ENCODE results near the gene LEKR1.
"Not testable (repeated sequence)": the region's sequence is repeated elsewhere in the genome, so short reads cannot be mapped to it uniquely, and the experiment has no call there.

LEKR1 gene

DNA sequence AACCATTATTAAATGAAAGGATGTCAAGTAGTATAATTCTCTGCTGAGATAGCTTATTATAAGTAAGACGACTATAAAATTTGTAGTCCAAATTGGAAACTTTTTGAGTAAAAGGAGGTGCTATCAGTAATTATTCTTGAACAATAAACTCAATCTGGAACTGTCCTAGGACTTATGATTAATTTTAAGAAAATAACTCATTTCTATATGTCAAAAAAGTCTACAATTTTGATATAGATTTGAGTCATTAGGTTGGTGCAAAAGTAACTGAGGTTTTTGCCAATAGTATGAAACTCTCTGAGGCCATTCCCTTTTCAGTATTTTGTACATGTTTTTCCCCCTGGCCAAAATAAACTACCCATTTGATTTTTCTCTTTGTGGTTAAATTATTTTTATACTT is 41.0 kb downstream of the LEKR1 start:
- DNase-seq (ENCODE audit: extremely low spot score) = no peak
- TF ChIP-seq, protein P1, sequence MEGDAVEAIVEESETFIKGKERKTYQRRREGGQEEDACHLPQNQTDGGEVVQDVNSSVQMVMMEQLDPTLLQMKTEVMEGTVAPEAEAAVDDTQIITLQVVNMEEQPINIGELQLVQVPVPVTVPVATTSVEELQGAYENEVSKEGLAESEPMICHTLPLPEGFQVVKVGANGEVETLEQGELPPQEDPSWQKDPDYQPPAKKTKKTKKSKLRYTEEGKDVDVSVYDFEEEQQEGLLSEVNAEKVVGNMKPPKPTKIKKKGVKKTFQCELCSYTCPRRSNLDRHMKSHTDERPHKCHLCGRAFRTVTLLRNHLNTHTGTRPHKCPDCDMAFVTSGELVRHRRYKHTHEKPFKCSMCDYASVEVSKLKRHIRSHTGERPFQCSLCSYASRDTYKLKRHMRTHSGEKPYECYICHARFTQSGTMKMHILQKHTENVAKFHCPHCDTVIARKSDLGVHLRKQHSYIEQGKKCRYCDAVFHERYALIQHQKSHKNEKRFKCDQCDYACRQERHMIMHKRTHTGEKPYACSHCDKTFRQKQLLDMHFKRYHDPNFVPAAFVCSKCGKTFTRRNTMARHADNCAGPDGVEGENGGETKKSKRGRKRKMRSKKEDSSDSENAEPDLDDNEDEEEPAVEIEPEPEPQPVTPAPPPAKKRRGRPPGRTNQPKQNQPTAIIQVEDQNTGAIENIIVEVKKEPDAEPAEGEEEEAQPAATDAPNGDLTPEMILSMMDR (IDR thresholded peaks at IDR 0.05; ENCODE audit: control extremely low read depth, extremely low read depth, low read depth, missing control alignments) = no peak
- ChIA-PET CTCF (no interaction called here), POLR2A (no interaction called here)

DNA sequence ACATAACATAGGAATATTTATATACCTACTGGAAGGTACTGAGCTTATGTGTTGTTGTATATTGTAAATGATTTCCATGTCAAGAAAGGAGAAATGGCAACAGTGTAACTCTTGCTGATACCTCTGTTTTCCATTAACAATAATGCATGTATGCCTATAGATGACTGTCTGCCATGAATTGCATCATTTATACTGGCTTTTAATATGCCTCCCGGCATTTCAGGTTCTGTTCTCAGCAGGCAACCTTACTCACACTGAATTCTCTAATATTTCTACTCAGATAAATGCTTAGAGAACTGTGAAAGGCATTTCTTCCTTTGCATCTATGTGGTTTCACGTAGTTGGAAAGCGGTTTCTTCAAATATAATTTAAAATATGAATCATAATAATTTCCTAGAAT is 41.8 kb downstream of the LEKR1 start:
- DNase-seq (ENCODE audit: extremely low spot score) = no peak
- ChIA-PET POLR2A (no interaction called here), CTCF (no interaction called here)
- TF ChIP-seq, protein P1 (IDR thresholded peaks at IDR 0.05; ENCODE audit: control extremely low read depth, extremely low read depth, low read depth, missing control alignments) = no peak

DNA sequence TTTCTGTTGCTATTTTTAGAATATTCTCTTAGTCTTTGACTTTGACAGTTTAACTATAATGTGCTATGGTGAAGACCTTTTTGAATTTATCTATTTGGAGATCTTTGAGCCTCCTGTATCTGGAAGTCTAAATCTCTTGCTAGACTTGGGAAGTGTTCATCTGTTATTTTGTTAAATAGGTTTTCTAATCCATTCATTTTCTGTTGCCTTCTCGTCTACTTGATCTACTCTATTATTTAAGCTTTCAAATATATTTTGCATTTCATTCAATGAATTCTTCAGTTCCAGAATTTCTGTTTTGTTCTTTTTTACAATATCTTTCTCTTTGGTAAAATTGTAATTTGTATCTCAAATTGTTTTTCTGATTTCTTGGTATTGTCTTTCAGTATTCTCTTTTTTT is 47.8 kb downstream of the LEKR1 start:
- DNase-seq (ENCODE audit: extremely low spot score) = no peak
- TF ChIP-seq, protein P1 (IDR thresholded peaks at IDR 0.05; ENCODE audit: control extremely low read depth, extremely low read depth, low read depth, missing control alignments) = no peak
- CTCF ChIA-PET = no interaction called here
- POLR2A ChIA-PET = no interaction called here

DNA sequence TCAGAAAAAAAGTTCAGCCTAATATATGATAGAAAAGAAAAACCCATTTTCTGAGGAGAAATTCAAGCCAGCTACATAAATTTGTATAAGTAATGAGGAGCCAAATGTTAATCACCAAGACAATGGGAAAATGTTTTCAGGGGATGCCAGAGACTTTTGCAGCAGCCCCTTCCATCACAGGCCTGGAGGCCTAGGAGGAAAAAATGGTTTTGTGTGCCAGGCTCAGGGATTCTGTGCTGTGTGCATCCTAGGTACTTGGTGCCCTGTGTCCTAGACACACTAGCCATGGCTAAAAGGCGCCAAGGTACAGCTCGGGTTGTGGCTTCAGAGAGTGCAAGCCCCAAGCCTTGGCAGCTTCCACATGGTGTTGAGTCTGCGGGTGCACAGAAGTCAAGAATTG is 53.3 kb downstream of the LEKR1 start:
- POLR2A ChIA-PET; DNase-seq (ENCODE audit: extremely low spot score); CTCF ChIA-PET: not testable (repeated sequence)

DNA sequence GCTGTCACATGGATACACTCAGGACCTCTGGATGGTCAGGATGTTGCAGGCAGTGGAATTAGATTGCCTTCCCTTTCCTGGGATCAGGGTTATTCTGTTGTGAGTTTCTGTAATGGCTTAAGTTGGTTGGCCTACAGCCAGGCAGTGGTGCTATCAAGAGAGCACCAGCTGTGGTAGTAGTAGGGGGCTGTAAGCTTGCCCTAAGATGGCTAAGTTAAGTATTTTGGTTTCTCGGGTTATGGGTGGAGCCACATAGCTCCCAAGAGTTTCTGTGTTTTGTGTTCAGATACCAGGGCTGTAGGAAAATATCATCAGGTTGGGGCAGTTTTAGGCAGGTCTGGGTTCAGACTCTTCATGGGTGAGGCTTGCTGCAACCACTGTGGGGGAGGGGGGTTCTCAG is 59.6 kb downstream of the LEKR1 start:
- TF ChIP-seq, protein P1 (IDR thresholded peaks at IDR 0.05; ENCODE audit: control extremely low read depth, extremely low read depth, low read depth, missing control alignments) = no peak
- ChIA-PET CTCF (interaction anchor here (0.8 to 3.5 kb wide), 6 partner anchors 14 to 68 kb away, joined by 3 to 11 read pairs (median 4); no protein-coding TSS in a partner anchor), POLR2A (no interaction called here)
- DNase-seq (ENCODE audit: extremely low spot score) = no peak

DNA sequence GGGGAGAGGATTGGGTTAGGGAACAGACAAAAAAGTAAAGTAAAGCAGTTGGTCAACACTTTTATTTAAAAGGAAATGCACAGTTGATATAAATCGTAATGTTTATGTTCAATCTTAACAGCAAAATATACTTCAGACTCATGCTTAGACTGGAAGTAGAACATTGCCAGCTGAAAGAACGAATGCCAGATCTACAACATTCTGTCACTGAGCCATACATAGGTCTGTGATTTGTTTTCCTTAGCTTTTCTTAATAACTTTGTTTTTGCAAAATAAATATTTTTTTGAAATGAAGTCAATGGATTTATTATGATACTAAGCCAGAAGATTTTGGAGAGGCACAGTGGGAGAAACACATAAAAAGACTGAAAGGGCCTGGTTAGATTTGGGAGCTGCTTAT is 62.0 kb downstream of the LEKR1 start:
- DNase-seq (ENCODE audit: extremely low spot score) = no peak
- ChIA-PET CTCF (interaction anchor here (0.9 to 3.5 kb wide), 8 partner anchors 9 to 194 kb away, joined by 3 to 14 read pairs (median 4); no protein-coding TSS in a partner anchor), POLR2A (no interaction called here)
- TF ChIP-seq, protein P1 (IDR thresholded peaks at IDR 0.05; ENCODE audit: control extremely low read depth, extremely low read depth, low read depth, missing control alignments) = no peak

DNA sequence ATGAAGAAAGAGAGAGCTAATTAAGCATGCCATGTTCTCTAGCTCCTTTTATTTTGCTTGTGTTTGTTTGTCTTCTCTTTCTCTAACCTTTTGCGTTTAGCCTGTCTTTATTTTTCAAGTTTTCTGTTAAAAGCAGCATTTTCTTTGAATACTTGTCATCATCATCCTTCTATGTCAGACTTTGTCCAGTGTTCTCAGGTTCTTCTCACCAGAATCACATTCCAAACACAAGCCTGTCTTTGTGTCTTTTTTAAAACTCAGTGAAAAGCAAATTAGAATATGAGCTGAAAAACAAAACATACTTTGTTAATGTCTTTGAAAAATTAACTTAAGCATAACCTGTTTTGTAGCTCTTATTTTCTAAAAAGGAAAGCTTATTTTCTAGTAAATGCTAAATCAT is 62.4 kb downstream of the LEKR1 start:
- TF ChIP-seq, protein P1 (IDR thresholded peaks at IDR 0.05; ENCODE audit: control extremely low read depth, extremely low read depth, low read depth, missing control alignments) = no peak
- ChIA-PET CTCF (interaction anchor here (0.9 to 3.5 kb wide), 7 partner anchors 8 to 193 kb away, joined by 3 to 14 read pairs (median 4); no protein-coding TSS in a partner anchor), POLR2A (no interaction called here)
- DNase-seq (ENCODE audit: extremely low spot score) = no peak
